GM19023 (cell line): ENCODE data around the gene NPEPL1.
"Not testable (repeated sequence)": the region's sequence is repeated elsewhere in the genome, so short reads cannot be mapped to it uniquely, and the experiment has no call there.

Experiments
- ATAC-seq: cut with Tn5 transposase; IDR thresholded peaks from one replicate; pipeline ENCODE4 v1.9.1; 2021; ENCODE audit warnings: mild to moderate bottlenecking, moderate library complexity; ENCODE audit not compliant: unreplicated experiment

The NPEPL1 gene

DNA sequence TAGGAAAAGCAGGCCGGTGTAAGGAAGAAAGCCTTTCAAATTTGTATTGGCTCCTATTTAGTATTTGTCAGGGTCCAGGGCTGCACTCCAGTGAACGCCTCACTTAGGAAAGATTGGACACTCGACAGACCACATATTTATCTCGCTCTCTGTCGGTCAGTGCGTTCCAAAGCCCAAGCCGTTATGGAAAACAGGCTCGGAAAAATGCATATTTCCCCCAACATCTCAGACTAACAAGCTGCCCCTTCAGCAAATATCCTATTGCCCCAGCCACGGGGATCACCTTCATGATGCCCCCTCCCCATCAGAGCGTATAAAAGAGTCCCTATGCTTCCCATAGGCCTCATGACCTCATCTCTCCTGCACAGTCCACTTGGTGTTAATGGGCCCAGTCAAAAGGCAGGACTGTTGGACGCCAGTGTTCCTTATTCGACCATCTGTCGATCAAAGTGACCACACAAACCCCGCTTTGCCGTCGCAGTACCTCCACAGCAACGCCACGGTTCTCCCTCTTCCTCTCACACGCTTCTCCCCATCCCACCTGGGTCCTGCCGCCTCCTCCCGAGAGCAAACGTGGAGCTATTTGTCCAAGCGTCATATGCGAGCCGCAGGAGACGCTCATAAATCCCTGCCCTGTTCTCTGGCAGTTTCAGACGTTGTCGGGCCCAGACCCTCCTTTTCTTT lies 63.3 kb downstream of the NPEPL1 start:
- no peak for ATAC-seq

DNA sequence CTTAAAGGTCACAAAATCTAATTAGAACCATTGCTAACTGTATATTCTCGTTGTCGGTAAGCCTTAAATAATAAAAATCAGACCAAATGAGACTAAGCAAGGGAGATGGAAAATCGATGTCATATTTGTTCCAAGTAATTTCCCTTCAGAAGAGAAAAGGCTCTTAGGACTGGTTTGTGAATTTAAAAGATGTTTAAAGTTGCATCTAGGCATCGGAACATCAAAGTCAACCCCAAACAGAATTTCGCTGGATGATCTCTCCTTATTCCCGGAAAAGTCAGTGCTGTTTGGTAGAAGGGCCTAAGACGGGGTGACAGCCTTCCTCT lies 63.8 kb downstream of the NPEPL1 start:
- ATAC-seq, result no peak

DNA sequence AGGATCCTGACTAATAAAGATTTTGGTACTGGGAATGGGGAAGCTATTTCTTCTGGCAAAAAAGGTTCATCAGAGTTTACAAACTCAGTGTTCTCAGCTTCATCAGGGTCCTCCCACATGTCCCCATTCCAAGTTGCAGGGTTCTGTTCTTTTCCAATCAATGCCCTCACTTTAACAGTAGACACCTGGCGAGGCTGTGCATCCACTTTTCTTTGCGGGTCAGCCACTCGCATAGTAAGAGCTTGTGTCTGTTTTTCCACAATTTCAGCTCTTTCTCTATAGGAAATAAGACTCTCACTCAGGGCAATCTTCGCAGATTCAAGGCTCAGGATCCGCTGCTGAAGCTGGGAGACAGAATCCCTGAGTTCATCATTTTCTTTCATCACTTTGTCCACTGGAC lies 65.0 kb downstream of the NPEPL1 start:
- ATAC-seq, result not testable (repeated sequence)

DNA sequence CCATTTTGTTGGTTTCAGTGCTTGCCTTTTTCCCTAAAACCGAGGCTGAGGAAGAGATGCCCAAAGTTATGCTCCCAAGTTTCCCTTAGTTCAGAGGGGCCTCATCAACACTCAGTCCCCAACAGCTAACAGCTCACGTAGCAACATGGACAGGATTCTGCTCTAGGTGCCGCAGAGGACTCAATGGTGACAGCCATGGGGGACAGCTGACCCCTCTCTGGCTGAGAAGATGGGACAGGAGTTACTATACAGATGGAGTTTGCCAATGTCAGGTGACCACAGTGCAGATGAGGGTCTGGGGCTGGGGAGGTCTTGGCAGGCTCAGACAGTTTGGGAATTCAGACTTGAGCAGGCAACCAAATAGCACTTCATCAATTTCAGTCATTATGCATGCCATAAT lies 67.3 kb downstream of the NPEPL1 start:
- no peak for ATAC-seq

DNA sequence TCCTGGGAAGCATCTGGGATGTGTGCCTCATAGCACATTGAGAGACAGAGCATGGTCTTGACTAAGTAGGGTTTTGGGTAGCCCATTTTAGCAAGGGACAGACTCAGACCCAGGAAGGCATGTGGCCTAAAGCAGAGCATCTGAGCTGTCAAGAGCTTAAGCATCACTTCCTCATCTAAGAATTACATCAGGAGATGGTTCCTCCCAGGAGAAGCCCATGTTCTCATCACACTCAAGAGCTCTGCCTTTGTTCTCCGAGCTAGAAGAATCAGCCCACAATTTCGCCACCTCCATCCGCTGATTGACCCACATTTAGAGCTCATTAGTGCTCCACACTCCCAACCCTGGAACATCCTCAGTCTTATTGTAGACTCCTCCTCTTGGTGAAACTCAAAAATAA lies 68.3 kb downstream of the NPEPL1 start:
- ATAC-seq, result no peak

DNA sequence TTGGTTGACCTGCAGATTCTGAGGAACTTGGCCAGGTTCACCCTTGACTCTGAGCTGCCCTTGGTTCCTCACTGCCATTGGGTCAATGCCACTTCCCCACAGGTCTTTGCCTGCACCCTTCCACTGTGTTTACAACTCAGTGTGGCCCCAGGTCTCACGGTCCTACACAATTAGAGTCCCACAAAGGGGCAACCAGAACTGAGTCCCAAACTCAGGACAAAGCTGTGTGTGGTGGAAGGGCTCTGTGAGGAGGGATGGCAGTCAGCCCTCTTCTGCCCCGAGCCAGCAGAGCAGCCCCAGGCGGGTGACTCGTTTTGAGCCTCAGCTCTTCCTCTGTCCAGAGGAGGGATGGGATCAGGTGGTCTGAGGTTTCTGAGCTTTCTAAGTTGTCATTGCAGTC lies 69.5 kb downstream of the NPEPL1 start:
- no peak for ATAC-seq

DNA sequence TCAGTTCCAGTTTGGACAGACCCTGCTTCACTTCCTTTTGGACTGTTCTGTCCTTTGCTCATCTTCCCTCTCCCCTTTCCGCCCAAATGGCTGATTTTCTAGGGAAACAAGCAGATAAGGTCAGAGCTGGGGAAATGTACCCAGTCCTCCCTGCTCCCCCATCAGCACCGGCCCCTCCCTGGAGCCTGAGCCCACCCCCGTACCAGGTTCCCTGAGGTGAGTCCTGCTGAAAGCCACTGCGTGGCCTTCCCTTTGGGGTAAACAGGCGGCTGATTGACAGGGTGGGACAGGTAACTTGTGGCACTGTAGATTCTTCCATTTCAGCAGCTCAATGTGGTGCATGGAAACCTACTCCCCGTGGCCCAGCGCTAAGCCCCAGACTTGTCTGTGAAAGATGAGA lies 70.5 kb downstream of the NPEPL1 start:
- no peak for ATAC-seq
